Fibroblast of villous mesenchyme (primary cell): ENCODE measurements around the gene RNF34. TPM values are rescaled to one million over a fixed set of nuclear protein-coding genes. Genes with fewer than 3 reads are reported as not detected.

Source experiments
- DNase-seq: peaks from one replicate; pipeline ENCODE4 v3.0.0-alpha.2; 2010; ENCODE audit warnings: low read depth
- H3K4me3 ChIP-seq: 2 replicates; pipeline ENCODE4 v1.5.1; 2011; ENCODE audit warnings: low read depth, mild to moderate bottlenecking, low read length
- total RNA-seq: library from RNA; depleted of rRNA; stranded (reverse); fragments of >200 nt; gene quantifications from 2 replicates; pipeline ENCODE4 v1.2.3, GENCODE V29; 2012
- TF ChIP-seq, protein P1 (sequence below): IDR thresholded peaks from 2 replicates; pipeline ENCODE4 v1.5.1; 2012; ENCODE audit warnings: low read depth, mild to moderate bottlenecking, low read length; ENCODE audit not compliant: insufficient read depth

Gene RNF34
- total RNA-seq, 1 donor = 52.7 TPM

DNA sequence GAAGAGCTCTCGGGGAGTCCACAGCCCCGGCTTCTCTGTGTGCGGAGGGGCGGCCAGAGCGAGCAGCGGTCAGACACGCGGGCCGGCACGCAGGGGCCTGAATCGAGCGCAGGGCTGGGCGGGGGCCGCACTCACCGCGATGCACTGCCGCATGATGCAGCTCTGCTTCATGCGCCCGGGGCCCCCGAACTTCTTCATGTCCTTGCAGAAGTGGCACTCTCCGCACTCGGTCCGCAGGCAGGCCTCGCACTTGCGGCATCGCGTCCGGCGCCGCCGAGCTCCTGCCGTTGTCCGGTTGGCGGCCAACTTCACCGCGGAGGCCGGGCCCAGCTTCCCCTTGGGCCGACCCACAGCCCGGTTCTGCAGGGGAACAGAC lies 53.1 kb downstream of the RNF34 start:
- no peak for DNase-seq
- TF ChIP-seq, protein P1, sequence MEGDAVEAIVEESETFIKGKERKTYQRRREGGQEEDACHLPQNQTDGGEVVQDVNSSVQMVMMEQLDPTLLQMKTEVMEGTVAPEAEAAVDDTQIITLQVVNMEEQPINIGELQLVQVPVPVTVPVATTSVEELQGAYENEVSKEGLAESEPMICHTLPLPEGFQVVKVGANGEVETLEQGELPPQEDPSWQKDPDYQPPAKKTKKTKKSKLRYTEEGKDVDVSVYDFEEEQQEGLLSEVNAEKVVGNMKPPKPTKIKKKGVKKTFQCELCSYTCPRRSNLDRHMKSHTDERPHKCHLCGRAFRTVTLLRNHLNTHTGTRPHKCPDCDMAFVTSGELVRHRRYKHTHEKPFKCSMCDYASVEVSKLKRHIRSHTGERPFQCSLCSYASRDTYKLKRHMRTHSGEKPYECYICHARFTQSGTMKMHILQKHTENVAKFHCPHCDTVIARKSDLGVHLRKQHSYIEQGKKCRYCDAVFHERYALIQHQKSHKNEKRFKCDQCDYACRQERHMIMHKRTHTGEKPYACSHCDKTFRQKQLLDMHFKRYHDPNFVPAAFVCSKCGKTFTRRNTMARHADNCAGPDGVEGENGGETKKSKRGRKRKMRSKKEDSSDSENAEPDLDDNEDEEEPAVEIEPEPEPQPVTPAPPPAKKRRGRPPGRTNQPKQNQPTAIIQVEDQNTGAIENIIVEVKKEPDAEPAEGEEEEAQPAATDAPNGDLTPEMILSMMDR = no peak
- H3K4me3 ChIP-seq = no peak overlapping the region

DNA sequence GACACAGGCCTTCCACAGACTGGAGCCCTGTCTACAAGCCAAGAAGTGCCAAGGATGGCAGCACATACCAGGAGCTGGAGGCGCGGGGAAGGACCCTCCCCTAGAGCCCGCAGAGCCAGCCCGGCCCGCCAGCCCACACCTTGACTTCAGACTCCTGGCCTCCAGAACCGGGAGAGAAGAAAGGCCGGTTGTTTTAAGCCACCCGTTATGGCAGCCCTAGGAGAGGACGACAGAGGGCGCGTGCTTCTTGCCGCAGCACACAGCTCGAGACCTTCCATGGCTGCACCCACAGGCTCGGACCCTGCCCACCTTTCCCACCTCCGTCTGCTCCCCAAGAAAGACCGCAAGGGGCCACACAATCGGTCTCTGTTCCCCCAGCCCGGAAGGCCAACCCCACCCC lies 53.7 kb downstream of the RNF34 start:
- DNase-seq = no peak
- TF ChIP-seq, protein P1 = no peak
- no peak overlapping the region for H3K4me3 ChIP-seq

DNA sequence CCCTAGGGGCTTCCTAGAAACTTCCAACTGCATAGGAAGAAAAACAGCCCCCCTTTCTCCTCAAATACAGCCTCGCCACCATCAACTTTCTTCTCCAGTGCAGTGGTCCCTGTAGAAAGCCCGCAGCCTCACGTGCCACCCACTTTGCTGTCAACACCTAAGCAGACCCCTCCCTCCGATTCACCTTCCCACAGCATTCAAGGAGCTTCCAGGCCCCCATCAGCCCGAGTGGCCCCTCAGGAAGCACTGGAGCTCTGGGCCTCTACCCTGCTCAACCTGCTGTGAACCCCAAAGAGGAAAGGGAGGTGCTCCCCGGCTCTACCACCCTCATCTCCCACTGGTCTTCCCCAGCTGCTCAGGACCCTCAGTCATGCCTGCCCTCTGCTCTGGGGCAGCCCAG lies 55.0 kb downstream of the RNF34 start:
- TF ChIP-seq, protein P1 = no peak
- H3K4me3 ChIP-seq = no peak overlapping the region
- DNase-seq = no peak

DNA sequence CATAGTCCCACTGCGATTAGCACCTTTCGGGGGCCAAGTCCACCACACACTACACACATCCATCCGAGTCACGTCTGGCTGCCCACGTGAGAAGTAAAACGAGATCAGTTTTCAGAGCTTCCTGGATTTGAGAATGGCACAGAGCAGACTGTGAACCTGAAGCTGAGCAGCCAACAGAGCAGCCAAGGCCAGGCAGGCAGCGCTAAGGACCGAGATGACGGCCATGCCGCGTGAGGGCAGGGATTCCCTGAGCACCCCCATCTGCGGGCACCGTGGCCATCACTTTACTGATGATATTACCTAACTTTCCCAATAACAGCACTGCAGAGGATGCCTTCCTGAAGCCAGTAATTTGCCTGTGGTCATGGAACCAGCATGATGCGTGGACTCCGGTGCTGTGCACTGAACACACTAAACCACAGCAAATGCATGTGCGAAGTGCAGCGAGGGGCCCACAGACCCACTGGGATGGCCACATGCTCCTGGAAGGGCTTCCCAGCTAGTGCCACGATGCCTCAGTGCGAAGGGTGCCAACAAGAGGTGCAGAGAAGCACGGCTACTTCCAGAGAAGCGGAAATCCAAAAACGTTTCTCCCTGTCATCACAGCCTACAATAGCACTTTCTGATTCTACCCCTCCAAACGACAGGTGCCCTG lies 56.0 kb downstream of the RNF34 start:
- no peak overlapping the region for H3K4me3 ChIP-seq
- DNase-seq = no peak

DNA sequence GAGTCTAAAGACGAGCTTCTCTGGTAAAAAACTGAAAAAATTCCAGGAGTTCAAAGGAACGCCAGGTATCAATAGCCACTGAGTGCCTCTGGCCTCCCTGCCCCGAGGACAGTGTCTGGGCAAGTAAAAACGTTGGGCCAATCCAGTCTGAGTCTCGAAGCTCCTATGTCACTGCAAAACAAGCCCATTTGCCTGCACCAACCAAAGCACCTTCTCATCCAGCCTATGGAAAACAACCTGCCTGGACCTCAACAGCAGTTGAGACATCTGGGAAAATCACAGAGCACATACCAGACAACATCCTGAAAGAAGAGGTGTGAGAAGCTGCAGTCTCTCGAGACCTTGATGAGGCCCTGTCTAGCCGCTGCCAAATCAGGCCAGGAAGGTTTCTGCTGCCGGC lies 56.6 kb downstream of the RNF34 start:
- no peak for DNase-seq
- TF ChIP-seq, protein P1 = no peak
- H3K4me3 ChIP-seq = no peak overlapping the region

More for the DNA sequence above, 56.0 kb downstream of the RNF34 start:
- TF ChIP-seq, protein P1 = no peak

DNA sequence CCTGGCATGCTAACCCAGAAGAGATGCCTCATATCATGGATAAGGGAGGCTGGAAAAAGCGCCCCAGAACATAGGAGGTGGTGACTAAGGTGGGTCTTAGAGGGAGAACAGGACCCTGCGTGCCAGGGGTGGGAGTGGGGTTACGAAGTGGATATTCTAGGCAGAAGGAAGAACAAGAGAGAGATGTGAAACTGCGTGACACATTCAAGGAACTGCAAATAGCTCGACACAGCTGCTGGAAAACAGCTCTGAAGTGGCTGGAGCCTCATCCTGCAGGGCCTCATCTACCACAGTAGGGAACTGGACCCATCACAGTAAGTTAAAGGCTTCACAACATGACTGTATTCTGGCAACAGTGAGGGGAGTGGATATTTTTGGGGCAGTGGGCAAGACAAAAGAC lies 61.1 kb downstream of the RNF34 start:
- TF ChIP-seq, protein P1 = no peak
- no peak overlapping the region for H3K4me3 ChIP-seq
- no peak for DNase-seq

DNA sequence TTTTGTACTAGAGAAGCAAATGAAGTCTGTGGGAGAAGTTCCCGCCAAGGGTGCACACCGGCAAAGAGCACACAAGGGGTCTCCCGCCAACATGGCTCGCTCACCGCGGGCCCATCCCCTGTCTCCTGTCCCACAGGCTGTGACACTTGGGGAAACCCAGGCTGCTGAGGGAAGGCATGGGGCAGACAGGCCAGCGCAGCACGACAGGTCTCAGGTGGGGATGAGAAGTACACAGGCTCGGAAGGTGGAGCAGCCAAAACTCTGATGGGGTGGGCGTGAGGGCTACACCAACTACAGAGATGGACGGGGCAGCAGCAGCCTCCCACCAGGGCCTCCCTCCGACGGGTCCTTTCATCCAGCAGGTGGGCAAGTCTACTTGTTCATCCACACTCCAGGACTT lies 64.4 kb downstream of the RNF34 start:
- no peak for DNase-seq
- H3K4me3 ChIP-seq = no peak overlapping the region
- TF ChIP-seq, protein P1 = no peak
